Jurkat, Clone E6-1 (cell line): ENCODE results near the gene FUNDC2. TPM values are rescaled to one million over a fixed set of nuclear protein-coding genes. Genes with fewer than 3 reads are reported as not detected.
"Not testable (repeated sequence)": the region's sequence is repeated elsewhere in the genome, so short reads cannot be mapped to it uniquely, and the experiment has no call there.

Experiments
- DNase-seq: peaks from one replicate; pipeline ENCODE4 v3.0.0-alpha.2; 2011; ENCODE audit warnings: low read depth, low spot score
- H3K4me3 ChIP-seq: 2 replicates; pipeline ENCODE4 v1.5.1; 2011; ENCODE audit warnings: mild to moderate bottlenecking, low read length, control low read depth, moderate library complexity
- polyA plus RNA-seq: library from polyadenylated mRNA; unstranded; fragments of >200 nt; gene quantifications from one replicate; pipeline ENCODE4 v1.2.1, GENCODE V29; 2012; ENCODE audit warnings: missing spikeins; ENCODE audit not compliant: insufficient read length, insufficient read depth

FUNDC2 gene, protein sequence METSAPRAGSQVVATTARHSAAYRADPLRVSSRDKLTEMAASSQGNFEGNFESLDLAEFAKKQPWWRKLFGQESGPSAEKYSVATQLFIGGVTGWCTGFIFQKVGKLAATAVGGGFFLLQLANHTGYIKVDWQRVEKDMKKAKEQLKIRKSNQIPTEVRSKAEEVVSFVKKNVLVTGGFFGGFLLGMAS
- 124 TPM for polyA plus RNA-seq

GRCh38 chrX:155026727-155027508, at the start of gene FUNDC2:
TSS of gene FUNDC2 (plus strand) at chrX:155026844. CDS start at chrX:155026939, 95 bp downstream.
- DNase-seq = peak; percentile 92
- peak within 1 kb of the TSS; percentile 84 for H3K4me3 ChIP-seq

- H3K4me3 ChIP-seq = no peak overlapping the region
- DNase-seq = no peak
Observed at GRCh38 chrX:154979629-154980028, 47.0 kb upstream of the FUNDC2 start.

- peak; percentile 62 for DNase-seq
- H3K4me3 ChIP-seq = peak overlapping the region; percentile 27
Observed at GRCh38 chrX:154980330-154981115, 46.1 kb upstream of the FUNDC2 start.

DNA sequence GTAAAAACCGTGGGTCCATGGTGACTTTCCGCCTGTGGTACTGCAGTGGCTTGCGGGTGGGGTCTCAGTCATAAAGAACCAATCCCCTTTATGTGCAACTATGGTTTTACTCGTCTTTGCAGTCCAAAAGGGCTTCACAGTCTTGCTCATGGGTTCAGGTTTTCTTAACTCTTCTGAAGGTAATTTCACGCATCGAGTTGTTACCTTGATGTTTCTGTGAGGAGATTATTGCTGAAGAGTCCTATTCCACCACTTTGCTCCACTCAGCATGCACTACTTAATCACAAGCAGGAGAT, 45.6 kb upstream of the FUNDC2 start:
- DNase-seq = no peak
- no peak overlapping the region for H3K4me3 ChIP-seq

- no peak overlapping the region for H3K4me3 ChIP-seq
- DNase-seq = peak; percentile 36
Observed at GRCh38 chrX:154986826-154987575, 39.6 kb upstream of the FUNDC2 start.

DNA sequence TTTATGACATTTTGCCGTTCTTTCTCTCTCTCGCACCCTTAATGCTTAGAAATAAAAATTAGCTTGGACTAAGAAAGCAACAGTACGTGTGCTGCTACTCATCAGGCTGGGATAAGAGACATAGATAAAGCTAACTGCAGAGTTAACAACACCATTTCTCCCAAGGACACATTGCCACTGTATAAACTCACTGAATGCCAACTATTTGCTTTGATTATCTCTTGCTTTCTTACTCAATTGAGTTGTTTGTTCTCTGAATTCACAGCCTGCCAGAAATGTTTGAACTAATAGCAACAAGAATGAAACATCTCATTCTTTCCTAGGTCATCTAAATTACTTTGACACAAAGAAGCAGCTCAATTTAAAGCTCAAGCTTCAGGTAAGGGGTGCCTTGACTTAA, 38.7 kb upstream of the FUNDC2 start:
- H3K4me3 ChIP-seq = no peak overlapping the region
- no peak for DNase-seq

DNA sequence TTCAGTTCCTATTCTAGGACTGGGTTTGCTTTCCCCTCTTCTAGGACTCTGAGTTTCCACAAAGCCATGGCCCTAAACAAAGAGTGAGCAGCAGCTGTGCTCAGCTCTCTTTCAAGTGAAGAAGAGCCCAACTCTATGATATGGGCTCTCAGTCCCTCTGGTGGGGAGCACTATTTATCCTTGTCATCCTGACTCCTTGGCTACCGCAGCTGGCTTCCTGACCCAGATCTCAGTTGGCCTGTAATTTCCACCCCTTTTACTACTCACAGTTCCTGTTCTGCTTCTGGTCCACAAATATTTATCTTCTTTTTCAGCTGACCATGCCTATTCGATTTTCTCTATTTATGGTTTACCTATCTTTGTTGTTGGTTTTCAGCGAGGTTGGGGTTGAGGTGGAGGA, 37.9 kb upstream of the FUNDC2 start:
- DNase-seq = no peak
- H3K4me3 ChIP-seq = no peak overlapping the region

DNA sequence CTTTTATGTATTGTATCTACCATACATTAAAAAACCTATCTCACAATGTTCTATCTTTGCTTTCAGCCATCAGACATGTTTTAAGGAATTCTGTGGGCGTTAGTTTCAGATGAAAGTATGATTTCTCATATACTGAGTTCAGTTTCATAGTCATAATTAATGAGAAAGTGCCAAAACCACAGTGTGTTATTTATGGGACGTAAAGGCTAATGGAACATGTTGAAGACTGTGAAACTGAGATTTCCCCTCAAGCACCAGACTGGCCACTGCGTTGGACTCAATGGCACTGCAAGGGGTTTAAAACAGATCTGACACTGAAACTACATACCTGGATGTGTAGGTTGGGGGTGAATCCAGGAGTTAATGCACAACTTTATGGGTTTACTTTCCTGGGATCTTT, 36.1 kb upstream of the FUNDC2 start:
- DNase-seq = no peak
- H3K4me3 ChIP-seq = no peak overlapping the region

DNA sequence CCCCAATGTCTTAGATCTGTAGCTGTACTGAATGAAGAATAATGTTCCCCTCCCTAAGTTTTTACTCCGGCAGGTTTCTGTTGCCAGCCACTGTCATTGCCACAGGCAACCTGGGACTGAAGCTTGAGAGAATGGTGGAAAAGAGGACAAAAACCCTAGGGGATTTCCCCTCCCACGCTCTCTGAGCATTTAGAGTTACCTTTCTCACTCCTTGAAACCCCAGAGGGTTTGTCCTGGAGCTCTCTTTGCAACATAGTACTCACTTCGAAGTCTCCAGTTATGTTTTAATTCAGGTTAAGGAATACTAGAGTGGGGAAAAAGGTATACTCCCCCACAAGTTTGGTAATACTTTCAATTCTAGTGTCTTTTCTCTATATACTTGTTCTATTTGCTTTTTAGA, 35.6 kb upstream of the FUNDC2 start:
- H3K4me3 ChIP-seq = no peak overlapping the region
- DNase-seq = no peak

GRCh38 chrX:154991476-154991875, 35.2 kb upstream of the FUNDC2 start:
- no peak for DNase-seq

GRCh38 chrX:154998204-154998880, 28.3 kb upstream of the FUNDC2 start:
- no peak overlapping the region for H3K4me3 ChIP-seq

More at GRCh38 chrX:154991476-154991875, 35.2 kb upstream of the FUNDC2 start:
- no peak overlapping the region for H3K4me3 ChIP-seq

DNA sequence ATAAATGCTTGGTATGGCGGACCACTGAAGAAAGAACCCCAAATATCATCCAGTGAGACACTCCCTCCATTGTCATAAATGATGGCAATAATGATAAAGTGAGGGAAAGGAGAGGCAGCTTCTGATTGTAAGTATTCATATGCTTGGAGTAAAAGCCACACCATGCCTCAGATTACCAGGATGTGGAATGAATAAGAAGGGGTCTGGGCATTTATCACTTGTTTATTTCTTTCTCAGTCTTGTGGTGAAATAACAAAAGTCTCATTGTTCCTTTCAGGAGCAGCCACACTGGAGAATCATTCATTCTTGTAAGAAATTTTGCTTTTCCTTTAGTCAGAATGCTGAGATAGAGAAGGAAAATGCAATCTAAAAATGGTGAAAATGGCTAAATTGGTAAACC, 25.8 kb upstream of the FUNDC2 start:
- no peak for DNase-seq

More at GRCh38 chrX:154998204-154998880, 28.3 kb upstream of the FUNDC2 start:
- no peak for DNase-seq

DNA sequence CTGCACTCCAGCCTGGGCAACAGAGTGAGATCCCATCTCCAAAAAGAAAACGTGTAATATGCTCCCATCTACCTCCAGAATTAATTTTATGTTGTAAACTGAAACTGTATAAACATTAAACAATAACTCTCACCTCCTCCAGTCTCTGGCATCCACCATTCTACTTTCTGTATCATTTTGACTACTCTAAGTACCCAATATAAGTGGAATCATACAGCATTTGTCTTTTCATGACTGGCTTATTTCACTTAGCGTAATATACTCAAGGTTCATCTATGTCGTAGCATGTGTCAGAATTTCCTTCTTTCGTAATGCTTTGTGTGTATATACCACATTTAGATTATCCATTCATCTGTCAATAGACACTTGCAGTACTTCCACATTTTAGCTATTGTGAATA, 24.8 kb upstream of the FUNDC2 start:
- H3K4me3 ChIP-seq = no peak overlapping the region
- DNase-seq = no peak

More for the DNA sequence above, 25.8 kb upstream of the FUNDC2 start:
- H3K4me3 ChIP-seq = no peak overlapping the region

DNA sequence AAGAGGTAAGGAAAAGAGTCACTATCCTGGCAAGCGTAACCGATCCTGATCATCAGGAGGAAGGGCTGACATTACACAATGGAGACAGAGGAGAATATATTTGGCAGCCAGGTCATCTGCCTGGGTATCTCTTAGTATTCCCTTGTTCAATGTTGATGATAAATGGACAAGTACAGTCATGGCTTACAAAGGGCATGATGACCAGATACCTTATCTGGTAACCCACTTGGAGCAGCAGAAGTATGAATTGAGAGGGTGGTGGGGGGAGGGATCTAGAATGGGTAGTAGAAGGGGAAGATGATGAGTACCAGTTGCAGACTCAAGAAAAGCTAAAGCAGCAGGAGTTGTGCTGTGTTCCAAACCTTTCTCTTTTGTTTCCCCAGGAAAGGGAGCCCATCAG, 21.5 kb upstream of the FUNDC2 start:
- no peak for DNase-seq
- H3K4me3 ChIP-seq = no peak overlapping the region

DNA sequence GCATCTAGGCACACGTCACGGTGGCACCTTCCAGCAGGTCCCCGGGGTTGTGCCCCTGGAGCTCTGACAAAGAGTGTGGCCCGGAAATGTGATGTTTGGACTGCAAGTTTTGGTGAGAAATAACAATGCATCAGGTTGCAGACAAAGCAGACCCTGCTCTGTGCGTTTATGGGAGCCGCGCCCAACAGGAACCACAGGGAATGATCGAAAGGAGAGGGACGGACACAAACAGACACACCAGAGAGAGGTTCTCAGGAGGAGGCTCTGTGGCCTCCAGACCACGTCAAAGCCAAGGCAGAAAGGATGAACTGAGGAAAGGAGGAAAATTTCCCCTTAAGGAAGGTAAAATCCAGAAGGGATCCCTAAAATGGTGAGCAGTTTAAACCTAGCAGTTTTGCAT, 20.3 kb upstream of the FUNDC2 start:
- not testable (repeated sequence) for DNase-seq, H3K4me3 ChIP-seq

DNA sequence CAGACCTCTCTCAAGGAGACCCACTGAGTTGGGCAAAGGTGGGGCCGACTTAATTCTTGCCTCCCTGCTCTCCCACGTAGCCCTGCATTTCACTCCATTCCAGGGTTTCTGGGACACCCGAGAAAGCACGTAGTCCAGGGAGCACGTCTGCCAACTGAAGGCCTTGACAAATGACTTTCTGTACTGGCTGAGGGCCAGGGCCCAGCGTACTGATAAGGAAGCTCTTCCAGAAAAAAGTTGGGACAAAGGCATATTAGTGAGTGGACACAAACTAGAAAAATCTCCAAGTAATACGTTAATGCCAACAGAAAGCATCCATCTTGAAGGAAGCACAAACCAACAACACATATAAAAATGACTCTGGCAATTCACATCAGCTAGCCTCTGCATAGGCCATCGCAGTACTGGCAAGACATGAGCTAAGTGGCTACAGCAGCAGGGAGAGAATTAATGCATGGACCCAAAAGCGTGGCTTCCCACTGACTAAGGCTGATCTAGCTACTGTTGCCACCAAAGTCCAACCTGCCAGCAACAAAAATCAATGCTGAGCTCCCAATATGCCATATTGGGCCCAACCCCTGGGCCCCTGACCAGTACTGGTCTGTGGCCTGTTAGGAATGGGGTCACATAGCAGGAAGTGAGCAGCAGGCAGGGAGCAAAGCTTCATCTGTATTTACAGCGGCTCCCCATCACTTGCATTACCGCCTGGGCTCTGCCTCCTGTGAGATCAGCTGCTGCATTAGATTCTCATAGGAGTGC, 19.6 kb upstream of the FUNDC2 start:
- H3K4me3 ChIP-seq = not testable (repeated sequence)

DNA sequence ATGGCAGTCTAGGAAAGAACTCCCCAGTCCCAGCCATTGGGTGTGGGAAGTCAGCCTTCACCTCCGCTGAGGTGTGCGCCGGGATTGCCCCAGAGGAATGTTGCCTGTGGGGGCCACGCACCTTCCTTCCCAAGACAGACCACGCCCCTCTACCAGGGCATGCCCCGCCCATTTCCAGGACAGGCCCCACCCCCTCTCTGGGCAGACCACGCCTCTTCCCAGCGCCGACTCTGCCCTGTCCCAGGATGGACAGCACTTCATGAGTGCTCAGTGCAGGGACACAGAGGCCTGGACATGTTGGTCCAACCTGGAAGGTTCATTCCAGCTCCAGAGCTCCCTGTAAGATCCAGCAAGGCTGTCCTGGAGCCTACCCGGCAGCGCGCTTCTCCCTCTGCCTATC, 18.1 kb upstream of the FUNDC2 start:
- H3K4me3 ChIP-seq, DNase-seq: not testable (repeated sequence)

More for the DNA sequence above, 19.6 kb upstream of the FUNDC2 start:
- not testable (repeated sequence) for DNase-seq

DNA sequence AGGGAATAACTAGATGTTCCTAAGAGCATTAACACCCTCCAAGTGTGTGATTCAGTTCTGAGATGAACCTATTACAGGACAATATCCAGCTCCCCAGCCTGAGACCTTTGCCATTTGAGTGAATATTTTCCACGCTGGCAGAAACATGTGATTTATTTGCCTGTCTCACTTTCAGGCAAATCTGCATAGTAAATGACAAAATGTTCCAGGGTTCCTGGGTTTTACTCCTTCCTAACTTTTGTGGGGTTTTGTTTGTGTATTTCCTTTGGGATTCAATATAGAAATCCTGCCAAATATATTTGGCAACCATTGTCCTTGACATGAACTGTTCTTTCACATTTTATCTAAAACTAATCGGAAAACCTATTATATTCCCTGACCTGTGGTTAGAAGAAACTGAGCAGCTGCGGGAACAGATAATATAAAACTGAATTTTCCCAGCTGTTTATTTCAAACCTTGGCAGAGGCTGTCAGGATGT, 16.6 kb upstream of the FUNDC2 start:
- DNase-seq = no peak
- H3K4me3 ChIP-seq = no peak overlapping the region
